Osteocyte (in vitro differentiated cells): ENCODE results near the gene NHLH2. TPM values are rescaled to one million over a fixed set of nuclear protein-coding genes. Genes with fewer than 3 reads are reported as not detected.

ENCODE experiments used
- DNase-seq: peaks from one replicate; pipeline ENCODE4 v3.0.0; 2021; ENCODE audit warnings: mixed read lengths; ENCODE audit not compliant: unreplicated experiment; ENCODE audit errors: extremely low spot score
- H3K27ac Mint-ChIP-seq: one replicate; pipeline ENCODE4 v1.8.0; 2021; ENCODE audit warnings: mild to moderate bottlenecking, mixed read lengths; ENCODE audit not compliant: unreplicated experiment
- H3K27me3 Mint-ChIP-seq: one replicate; pipeline ENCODE4 v1.8.0; 2021; ENCODE audit warnings: mixed read lengths; ENCODE audit not compliant: unreplicated experiment
- H3K36me3 Mint-ChIP-seq: one replicate; pipeline ENCODE4 v1.8.0; 2021; ENCODE audit warnings: mixed read lengths; ENCODE audit not compliant: unreplicated experiment
- H3K4me1 Mint-ChIP-seq: one replicate; pipeline ENCODE4 v1.8.0; 2021; ENCODE audit warnings: mixed read lengths; ENCODE audit not compliant: unreplicated experiment
- H3K4me3 Mint-ChIP-seq: one replicate; pipeline ENCODE4 v1.8.0; 2021; ENCODE audit warnings: mild to moderate bottlenecking, moderate library complexity, mixed read lengths; ENCODE audit not compliant: unreplicated experiment
- H3K9me3 Mint-ChIP-seq: one replicate; pipeline ENCODE4 v1.8.0; 2021; ENCODE audit warnings: mixed read lengths; ENCODE audit not compliant: unreplicated experiment
- CTCF ChIP-seq: fragments of 200-600 bp; sonication (generic); IDR thresholded peaks from 2 replicates; pipeline ENCODE4 v1.5.0; 2021; ENCODE audit warnings: antibody characterized with exemption, mild to moderate bottlenecking, moderate library complexity
- long read RNA-seq: library from polyadenylated mRNA; unstranded; transcript quantifications from one replicate; pipeline ENCODE4 v2.0.0, GENCODE V29; 2021
- total RNA-seq: library from RNA; stranded (reverse); gene quantifications from 2 replicates; pipeline ENCODE4 v1.2.1, GENCODE V29; 2021

Gene NHLH2
- not detected in 2 replicates for total RNA-seq
- long read RNA-seq = 0 reads

GRCh38 chr1:115840605-115841460 lies at the start of gene NHLH2:
Gene NHLH2 (minus strand): TSS chr1:115841126. CDS start chr1:115838372, 2,754 bp downstream.
- no peak for DNase-seq
- Mint-ChIP-seq H3K36me3 (peaks cover 2% of the 10 kb centered on the region), H3K4me3 (no peak within 1 kb of the TSS), H3K27me3 (peaks cover 73% of the 10 kb centered on the region), H3K9me3 (no peaks in the 10 kb centered on the region), H3K27ac (no peak within 1 kb of the TSS), H3K4me1 (peaks cover 7% of the 10 kb centered on the region)
- no peak for TF ChIP-seq CTCF

GRCh38 chr1:115890580-115890979 lies 49.7 kb upstream of the NHLH2 start:
- no peaks in the 10 kb centered on the region for H3K36me3 Mint-ChIP-seq
- H3K27ac Mint-ChIP-seq = no peak overlapping the region
- H3K9me3 Mint-ChIP-seq = no peaks in the 10 kb centered on the region
- H3K27me3 Mint-ChIP-seq = peaks cover 11% of the 10 kb centered on the region
- TF ChIP-seq CTCF = no peak
- DNase-seq = no peak
- H3K4me3 Mint-ChIP-seq = no peak overlapping the region
- H3K4me1 Mint-ChIP-seq = no peaks in the 10 kb centered on the region

GRCh38 chr1:115888976-115889375 lies 48.0 kb upstream of the NHLH2 start:
- H3K4me1 Mint-ChIP-seq = no peaks in the 10 kb centered on the region
- peaks cover 12% of the 10 kb centered on the region for H3K27me3 Mint-ChIP-seq
- no peaks in the 10 kb centered on the region for H3K36me3 Mint-ChIP-seq
- H3K27ac Mint-ChIP-seq = no peak overlapping the region
- no peaks in the 10 kb centered on the region for H3K9me3 Mint-ChIP-seq
- H3K4me3 Mint-ChIP-seq = no peak overlapping the region
- DNase-seq = no peak
- no peak for TF ChIP-seq CTCF

- H3K27me3 Mint-ChIP-seq = peaks cover 14% of the 10 kb centered on the region
- no peak for TF ChIP-seq CTCF
- H3K4me1 Mint-ChIP-seq = no peaks in the 10 kb centered on the region
- no peak overlapping the region for H3K4me3 Mint-ChIP-seq
- H3K9me3 Mint-ChIP-seq = no peaks in the 10 kb centered on the region
- DNase-seq = no peak
- no peaks in the 10 kb centered on the region for H3K36me3 Mint-ChIP-seq
- no peak overlapping the region for H3K27ac Mint-ChIP-seq
These were observed 42.3 kb upstream of the NHLH2 start for GRCh38 chr1:115882913-115883902.
